ENCODE data around the gene SLC27A3.
"Not testable (repeated sequence)": the region's sequence is repeated elsewhere in the genome, so short reads cannot be mapped to it uniquely, and the experiment has no call there.

The SLC27A3 gene

DNA sequence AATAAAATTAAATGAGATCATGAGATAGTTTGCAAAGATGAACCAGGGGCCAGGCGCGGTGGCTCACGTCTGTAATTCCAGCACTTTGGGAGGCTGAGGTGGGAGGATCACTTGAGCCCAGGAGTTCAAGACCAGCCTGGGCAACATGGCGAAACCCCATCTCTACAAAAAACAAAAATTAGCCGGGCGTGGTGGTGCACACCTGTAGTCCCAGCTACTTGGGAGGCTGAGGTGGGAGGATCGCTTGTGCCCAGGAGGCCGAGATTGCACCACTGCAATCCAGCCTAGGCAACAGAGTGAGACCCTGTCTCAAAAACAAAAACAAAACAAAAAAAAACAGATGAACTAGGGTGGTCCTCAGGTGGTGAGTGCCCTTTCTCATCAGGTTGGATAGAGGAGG, 7.4 kb downstream of the SLC27A3 start:
- DNase-seq = not testable (repeated sequence)

DNA sequence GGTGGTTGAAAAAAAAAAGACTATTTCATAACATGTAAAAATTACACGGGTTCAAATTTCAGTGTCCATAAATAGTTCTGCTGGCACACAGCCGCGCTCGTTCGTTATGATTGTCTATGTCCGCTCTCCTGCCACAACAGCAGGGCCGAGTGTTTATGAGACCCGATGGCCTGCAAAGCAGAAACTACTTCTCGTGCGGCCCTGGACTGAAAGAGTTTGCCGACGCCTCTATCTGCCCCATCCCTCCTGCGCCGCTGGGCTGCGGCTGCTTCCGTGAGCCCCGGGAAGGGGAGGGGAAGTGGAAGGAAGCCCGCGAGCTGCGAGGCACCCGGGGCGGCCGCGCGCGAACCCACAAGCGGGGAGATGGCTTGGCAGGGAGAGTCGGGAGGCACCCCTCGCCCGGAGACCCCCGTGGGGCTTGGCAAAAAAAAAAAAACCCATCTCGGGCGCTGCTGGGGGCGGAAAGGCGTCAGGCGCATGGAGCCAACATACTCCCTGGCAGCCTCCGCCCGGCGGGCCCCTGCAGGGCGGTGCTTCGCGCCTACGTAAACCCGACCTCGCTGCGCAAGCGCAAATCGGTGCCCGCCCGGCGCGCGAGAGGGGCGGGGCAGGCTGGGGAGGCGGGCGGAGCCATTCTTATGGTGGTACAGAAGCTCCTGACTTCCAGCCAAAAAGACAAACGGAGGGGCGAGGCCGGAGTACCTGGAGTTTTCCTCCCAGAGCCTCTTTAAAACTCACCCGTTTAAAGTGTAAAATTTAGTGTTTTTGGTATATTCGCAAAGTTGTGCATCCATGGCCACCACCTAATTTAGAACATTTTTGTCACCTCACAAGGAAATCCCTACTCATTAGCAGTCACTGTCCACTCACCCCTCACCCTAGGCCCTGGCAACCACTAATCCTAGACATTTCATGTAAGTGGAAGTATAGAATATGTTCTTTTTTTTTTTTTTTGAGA, 8.3 kb downstream of the SLC27A3 start:
- DNase-seq = peak; percentile 92

DNA sequence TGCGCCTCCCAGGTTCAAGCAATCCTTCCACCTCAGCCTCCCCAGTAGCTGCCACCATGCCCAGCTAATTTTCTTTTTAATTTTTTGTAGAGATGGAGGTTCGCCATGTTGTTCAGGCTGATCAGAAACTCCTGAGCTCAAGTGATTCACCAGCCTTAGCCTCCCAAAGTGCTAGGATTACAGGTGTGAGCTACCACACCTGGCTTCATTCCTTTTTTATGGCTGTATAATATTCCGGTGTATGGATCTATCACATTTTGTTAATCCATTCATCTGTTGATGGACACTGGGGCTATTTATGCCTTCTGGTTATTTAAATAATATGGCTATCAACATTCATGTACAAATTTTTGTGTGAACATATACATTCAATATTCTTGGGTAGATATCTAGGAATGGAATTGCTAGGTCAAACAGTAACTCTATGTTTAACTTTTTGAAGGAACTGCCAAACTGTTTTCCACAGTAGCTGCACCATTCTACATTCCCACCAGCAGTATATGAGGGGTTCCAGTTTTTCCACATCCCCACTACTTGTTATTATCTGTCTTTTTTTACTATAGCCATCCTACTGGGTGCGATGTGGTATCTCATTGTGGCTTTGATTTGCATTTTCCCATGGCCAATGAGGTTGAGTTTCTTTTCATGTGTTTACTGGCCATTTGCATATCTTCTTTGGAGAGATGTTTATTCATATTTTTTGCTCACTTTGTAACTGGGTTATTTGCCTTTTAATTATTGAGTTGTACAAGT, 11.0 kb downstream of the SLC27A3 start:
- no peak for DNase-seq

DNA sequence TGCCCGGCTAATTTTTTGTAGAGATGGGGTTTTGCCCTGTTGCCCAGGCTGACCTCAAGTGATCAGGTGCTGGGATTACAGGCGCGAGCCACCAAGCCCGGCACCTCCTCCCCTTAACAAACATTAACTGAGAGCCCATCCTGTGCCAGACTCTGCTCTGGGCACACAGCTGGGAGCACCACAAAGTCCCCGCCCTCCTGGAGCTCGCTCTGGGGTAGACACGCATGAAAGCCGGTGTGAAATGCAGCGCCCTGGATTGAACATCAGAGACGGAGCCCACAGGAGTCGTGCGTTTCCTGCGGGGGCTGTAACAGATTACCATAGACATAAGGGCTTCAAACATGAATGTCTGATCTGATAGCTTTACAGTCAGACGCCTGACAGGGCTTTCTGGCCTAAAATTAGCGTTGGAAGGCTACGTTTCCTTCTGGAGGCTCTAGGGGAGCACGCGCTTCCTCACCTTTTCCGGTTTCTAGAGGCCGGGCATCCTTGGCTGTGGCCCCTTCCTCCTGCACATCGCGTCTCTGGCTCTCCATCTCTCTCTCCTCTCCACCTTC, 14.3 kb downstream of the SLC27A3 start:
- DNase-seq = no peak

DNA sequence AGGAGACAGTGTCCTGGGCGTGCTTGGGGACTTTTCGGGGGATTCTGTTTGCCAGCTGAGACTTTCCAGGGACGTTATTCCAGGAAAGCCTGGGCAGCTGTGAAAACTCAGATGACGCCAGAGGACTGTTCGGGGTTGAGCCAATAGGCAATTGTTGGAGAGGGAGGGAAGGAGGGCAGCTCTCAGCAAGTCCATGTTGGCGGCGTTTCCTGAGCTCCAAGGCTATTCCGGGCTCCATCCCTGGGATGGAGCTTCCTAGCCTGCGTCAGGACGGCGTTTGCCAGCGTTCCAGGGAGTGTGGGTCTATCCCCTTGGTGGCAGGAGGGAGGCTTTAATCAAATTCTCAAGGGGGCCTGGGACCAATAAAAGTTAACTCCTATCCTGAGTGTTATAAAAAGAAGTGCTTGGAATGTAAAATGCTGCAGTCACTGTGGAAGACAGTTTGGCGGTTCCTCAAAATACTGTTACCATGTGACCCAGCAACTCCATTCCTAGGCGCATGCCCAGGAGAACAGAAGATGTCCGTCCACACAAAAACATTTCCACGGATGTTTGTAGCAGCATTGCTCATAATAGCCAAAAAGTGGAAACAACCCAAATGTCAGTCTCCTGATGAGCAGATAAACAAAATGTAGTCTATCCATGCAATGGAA, 15.2 kb downstream of the SLC27A3 start:
- no peak for DNase-seq

DNA sequence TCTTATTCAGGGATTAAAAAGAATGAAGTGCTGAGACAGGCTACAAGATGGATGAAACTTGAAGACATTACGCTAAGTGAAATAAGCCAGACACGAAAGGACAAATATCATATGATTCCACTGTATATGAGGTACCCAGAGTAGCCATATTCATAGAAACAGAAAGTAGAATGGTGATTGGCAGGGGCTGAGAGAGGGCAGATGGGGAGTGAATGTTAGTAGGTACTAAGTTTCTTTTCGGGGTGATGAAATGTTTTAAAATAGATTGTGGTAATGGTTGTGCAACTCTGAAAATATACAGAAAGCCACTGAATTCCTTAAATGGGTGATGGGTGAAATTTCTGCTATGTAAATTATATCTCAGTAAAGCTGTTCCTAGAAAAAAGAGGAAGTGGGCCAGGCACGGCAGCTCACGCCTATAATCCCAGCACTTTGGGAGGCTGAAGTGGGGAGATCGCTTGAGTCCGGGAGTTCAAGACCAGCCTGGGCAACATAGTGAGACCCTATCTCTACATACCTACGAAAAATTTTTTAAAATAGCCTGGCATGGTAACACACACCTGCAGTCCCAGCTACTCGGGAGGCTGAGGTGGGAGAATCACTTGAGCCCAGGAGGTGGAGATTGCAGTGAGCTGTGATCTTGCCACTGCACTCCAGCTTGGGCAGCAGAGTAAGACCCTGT, 15.9 kb downstream of the SLC27A3 start:
- DNase-seq = peak; percentile 32

DNA sequence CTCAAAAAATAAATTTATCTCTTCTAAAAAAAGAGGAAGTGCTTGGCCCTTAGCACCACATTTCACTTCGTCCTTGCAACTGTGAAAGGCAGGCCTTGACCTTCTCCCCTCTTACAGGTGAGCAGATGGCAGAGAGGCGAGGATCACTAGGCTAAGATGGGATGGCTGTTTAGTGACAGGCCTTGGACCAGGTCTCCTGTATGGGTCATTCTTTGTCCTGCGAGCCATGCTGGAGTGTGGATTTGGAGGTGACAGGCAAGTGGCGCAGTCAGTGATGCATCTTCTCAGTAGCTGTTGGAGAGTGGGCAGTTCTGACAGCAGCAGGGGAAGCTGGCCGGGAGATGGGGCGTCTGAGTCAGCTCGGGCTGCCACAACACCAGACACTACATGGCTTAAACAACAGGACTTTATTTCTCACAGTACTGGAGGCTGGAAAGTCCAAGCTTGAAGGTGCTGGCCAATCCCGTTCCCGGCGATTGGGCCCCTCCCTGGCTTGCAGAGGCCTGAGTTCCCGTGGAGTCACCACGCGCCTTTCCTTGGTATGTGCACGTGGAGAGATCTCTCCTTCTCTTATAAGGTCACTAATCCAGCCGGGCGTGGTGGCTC, 16.5 kb downstream of the SLC27A3 start:
- no peak for DNase-seq

DNA sequence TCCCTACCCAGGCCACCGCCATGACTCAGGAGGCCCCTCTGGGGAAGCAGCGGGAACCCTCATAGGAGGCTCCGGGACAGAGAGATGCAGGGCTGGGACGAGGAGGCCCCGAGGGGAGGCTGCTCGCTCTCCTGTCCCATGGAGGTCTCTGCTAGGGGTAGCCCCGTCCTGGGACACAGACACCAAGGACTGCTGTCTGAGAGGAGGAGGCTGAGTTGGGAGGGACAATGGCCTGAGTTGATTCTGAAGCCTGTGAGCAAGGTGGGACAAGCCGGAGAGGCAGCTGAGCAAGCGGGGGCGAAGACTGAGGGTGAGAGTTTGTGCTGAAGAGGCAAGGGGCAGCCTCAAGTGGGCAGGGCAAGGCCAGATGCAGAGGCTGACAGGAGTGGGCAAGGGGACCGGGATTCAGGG, 17.4 kb downstream of the SLC27A3 start:
- no peak for DNase-seq

DNA sequence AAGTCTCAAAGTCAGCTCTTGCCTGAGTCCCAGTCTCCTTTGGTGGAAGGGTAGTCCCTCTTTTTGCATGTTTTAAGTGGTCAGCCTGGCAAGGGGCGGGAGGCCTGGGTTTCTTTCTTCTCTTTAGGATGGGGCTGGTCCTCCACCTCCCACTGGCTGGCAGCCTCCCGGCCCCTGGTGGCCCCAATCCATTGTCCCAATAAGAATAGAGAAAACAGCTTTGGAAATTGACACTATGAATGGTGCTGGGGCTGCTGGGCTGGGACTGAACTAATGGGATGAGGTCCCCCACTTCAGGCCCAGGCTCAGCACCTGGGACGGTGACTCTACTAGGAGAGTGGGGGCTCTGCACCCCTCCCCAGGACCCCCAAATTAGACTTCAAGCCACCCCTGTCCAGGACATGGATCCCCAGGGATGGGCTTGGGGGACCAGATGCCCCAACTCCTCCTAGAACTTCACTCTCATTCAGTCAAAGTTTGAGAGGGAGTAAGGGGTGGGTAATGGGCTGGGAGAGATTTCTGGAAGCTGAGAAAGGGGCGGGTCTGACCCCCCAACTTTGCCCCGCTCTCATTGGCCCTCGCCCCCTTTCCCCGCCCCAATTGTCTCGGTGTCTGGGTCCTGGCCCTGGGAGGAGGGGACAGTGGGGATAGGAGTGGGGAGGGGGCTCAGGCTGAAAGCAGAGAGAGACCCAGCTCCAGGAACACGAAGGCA, 18.2 kb downstream of the SLC27A3 start:
- DNase-seq = no peak

DNA sequence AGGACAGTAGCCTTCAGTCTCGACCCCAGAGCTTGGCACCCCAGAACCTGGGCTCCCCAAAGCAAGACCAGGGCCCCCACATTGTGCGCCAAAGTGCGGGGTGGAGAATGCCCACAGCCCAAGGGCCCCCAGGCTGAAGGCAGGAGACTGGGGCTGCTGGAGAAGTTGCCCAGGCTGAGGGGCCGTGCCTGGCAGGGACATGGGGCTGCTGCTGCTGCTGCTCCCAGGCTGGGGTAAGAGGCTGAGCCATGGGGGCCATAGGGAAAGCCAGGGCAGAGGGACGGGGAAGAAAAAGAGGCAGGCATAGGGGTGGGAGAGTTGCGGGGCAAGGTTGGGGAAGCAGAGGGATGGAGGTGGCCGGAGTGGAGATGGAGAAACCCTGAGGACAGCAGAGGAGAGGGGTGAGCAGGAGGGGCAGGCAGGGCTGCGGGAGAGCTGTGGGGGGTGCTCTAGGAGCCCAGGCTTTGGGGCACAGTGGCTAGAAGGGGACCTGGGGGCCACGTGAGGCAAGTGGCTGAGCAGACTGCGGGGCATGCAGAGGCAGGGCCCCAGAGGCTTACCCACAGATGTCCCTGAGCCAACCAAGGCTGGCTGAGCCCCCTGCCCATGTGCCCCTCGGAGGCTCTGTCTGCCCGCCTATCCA, 18.9 kb downstream of the SLC27A3 start:
- no peak for DNase-seq

DNA sequence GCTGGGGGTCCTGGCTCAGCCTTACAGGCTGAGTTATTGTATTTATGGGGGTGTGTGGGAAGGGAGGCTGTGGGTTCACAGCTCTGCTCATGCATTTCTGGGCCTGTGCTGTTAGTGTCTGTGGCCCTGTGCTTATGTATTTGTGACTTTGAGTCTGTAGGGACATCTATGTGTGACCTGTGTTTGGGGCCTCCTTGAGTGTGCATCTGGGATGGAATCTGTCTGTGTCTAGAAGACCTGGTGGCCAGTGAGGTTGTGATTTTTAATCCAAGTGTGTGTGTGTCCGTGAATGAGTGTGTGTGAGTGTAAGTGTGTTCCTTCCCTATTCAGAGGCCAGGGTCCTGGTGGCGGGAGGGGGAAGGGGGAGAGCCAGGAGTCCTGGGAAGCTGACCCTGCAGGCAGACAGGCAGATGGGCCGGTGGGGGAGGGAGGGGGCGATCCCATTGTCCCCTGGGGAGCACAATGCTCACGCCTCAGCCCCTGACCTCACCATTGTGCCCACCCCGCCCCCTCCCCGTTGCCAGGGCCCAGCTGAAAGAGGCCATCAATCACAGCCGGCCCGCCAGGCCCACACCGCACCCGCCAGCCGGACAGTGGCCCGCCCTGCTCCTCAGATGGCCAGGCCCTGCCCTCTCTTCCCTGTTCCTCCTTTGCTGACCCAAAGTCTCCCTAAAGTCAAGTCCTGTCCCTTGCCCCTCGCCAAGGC, 19.6 kb downstream of the SLC27A3 start:
- no peak for DNase-seq

DNA sequence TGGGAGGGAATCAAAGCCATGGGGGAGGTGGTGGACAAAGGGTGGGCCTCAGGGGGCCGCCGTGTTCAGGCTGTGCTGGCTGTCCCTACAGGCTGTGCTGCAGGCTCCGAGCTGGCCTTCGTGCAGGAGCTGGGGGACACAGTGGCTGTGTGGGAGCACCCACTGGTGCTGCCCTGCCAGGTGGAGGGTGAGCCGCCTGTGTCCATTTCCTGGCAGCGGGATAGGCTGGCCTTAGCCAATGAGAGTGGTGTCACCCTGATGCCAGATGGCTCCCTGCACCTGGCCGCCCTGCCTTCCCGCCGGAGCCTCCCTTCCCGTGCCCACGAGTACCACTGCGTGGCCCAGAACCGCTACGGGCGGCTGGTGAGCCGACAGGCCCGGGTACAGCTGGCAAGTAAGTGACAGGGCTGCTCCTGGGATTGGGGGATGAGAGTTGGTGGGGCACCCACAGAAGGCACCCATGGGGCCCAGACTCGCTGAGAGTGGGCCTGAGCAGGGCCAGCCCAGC, 20.2 kb downstream of the SLC27A3 start:
- no peak for DNase-seq

DNA sequence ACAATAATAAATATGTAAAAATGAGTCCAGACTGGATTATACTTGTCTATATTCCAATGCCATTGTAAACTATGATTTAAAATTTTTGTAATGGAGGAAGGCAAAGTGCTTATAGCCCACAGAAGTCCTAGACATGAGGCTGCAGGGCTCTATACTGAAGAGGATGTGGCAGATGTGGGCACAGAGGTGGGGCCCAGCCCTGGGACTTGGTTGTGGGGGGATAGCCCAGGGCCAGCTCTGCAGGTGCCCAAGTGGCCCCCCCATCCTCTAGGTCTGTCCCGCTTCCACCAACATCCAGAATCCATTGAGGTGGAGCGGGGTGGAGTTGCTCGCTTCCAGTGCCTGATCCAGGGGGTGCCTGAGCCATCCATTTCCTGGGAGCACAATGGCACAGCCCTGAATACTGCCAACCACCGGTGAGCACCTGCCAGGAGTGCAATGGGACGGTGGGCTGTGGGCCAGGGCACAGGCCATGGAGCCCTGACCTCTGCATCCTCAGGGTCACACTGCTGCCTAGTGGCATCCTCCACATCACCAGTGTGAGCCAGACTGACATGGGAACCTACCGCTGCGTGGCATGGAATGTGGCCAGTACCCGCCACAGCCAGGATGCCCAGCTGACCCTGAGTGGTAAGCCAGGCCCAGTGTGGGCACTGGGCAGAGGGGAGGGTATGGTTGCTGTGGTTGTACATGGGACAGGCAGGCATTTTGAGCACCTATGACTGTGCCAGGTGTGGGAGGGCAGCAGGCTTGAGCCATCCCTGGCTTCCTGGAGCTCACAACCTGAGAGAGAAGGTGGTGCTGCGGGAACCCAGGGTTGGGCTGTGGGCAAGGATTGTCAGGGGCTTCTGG, 21.0 kb downstream of the SLC27A3 start:
- peak; percentile 20 for DNase-seq

DNA sequence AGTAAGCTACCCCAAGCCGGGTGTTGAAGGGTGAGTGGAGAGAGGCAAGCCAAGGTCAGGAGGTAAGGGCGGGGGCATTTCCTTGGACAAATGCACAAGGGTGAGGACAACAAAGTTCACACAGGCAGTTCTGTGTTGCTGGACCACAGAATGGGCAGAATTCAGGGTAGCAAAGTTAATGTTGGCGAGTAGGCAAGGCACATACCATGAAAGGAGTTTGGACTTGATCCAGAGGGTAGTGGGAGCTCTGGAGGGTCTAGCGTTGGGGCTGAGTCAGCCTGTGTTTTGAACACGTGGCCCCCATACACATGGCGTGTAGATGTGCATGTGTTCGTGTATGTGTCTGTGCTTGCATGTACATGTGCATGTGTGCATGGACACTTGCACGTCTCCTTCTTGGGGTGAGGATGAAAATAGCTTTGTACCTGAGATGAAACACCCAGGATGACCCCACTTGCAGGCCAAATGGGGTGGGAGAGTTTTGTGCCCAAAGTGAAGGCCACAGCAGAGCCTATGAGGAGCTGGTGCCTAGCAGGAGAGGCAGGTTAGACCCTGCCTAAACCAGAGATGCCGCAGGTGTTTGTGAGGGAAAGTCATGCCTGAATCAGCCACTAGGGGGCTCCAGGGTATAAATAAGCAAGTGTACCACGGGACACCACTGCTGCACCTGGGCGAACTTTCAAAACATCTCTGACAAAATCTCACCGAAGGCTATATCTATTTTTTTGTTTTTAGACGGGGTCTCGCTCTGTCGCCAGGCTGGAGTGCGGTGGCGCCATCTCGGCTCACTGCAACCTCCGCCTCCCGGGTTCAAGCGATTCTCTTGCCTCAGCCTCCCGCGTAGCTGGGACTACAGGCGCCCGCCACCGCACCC, 21.8 kb downstream of the SLC27A3 start:
- DNase-seq = peak; percentile 86

DNA sequence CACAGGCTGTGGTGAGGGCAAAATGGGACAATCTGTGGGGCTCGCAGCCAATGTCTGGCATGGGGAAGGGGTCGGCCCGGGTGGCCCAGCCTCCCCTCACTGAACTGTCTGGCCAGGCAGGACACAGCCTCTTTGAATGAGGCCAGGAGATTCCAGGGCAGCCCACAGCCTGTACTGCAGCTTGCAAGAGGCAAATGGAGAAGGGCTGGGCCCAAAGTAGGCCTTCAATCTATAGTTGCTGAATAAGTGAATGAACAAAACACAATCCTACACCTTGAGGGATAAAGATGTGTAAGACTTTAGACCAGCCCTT, 23.2 kb downstream of the SLC27A3 start:
- no peak for DNase-seq

DNA sequence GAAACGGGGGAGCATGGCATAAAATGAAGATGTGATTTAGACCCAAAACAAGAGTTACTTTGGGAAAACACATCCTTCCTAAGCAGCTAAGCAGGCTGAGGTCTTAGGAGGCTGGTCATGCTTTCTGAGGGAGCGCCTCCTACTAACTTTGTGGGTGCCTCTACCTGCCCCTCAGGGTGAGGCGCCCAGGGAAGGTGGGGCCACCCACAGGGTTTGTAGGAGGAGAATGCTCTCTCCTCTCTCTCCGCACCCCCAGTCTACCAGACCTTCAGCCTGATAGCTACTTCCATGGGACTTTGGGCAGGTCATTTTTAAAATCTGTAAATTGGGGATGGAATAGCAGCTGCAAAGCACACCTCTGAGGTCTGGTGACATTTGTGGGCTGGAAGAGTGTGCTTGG, 23.8 kb downstream of the SLC27A3 start:
- DNase-seq = no peak

DNA sequence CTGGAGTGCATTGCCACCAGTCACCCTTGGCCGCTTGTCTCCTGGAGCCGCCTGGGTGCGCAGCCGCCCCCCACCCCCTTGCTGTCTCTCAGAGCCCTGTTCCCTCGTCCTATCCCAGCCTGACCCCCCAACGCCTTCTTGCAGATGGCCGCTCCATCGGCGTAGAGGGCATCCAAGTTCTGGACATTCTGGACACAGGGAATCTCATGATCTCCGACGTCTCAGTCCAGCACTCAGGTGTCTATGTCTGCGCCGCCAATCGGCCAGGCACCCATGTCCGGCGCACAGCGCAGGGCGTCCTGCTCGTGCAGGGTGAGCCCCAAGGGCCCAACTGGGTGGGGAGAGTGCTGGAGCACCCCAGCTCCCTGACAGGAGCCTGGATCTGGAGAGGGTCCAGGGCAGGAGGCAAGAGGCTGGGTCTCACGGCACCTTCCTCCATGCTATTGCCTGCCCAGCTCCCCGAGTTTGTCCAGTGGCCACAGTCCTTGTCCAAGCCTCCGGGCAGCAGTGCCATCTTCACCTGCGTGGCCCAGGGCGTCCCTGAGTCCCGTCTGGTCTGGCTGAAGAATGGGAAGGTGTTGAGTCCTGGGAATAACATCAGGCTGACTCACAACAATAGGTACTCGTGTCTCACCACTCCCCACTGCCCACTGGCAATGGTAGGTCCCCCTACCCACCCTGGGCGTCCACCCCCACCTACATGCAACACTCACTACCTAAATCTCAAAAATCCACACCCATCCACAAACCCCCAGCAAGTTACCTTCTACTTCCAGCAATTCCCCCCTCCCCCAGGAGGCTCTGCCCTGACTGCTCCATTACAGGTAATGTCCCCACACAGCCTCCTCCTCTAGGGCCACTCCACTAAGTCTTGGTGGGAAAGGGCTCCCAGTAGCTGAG, 24.6 kb downstream of the SLC27A3 start:
- no peak for DNase-seq
